Tibial nerve (tissue), 4 donors: ENCODE results near the gene BRSK2.

ENCODE experiments used
- EP300 ChIP-seq, 2 donors: sonication (generic); formaldehyde crosslinking; IDR thresholded peaks; one replicate each; pipeline ENCODE4 v1.6.1; 2017; ENCODE audit warnings: antibody characterized with exemption in 2 of 2, mild to moderate bottlenecking in 1 of 2
- POLR2A ChIP-seq, 2 donors: fragments of 450-650 bp; IDR thresholded peaks; one replicate each; pipeline ENCODE4 v1.6.1; 2017; ENCODE audit warnings: antibody characterized with exemption in 2 of 2, mild to moderate bottlenecking in 2 of 2, moderate library complexity in 2 of 2
- TF ChIP-seq, protein P1 (sequence below), 5 experiments: fragments of 200-600 bp in 3 of 5; fragments of 450-650 bp in 2 of 5; sonication (generic) in 3 of 5; IDR thresholded peaks; one replicate each; pipeline ENCODE4 v1.5.1; 2016 to 2019; ENCODE audit warnings: antibody characterized with exemption in 5 of 5, mild to moderate bottlenecking in 3 of 5, moderate library complexity in 2 of 5

DNA sequence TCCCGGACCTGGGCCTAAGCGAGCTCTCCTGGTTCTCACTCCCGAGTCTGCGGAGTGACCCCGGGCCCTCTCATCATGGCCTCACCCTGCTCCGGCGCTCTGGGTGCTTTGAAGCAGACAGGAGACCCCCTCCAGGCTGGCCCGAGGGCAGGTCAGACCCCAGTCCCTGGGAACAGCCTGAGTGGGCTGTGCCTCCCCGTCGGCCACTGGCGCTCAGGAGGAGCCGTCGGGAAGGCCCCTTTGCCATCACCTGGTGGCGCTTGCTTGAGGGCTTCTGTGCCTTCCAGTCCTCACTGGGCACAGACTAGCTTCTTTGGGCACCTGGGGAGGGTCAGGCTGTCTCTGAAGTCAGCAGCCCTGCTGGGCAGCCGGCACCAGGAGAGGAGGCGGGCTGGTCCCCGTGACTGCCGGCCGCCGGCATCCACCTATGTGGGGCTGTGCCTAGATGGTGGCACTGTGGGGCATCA is 6.7 kb downstream of the BRSK2 start:
- no peak for TF ChIP-seq POLR2A (IDR thresholded peaks at IDR 0.05)
- no peak for TF ChIP-seq EP300 (IDR thresholded peaks at IDR 0.05)
- TF ChIP-seq, protein P1, sequence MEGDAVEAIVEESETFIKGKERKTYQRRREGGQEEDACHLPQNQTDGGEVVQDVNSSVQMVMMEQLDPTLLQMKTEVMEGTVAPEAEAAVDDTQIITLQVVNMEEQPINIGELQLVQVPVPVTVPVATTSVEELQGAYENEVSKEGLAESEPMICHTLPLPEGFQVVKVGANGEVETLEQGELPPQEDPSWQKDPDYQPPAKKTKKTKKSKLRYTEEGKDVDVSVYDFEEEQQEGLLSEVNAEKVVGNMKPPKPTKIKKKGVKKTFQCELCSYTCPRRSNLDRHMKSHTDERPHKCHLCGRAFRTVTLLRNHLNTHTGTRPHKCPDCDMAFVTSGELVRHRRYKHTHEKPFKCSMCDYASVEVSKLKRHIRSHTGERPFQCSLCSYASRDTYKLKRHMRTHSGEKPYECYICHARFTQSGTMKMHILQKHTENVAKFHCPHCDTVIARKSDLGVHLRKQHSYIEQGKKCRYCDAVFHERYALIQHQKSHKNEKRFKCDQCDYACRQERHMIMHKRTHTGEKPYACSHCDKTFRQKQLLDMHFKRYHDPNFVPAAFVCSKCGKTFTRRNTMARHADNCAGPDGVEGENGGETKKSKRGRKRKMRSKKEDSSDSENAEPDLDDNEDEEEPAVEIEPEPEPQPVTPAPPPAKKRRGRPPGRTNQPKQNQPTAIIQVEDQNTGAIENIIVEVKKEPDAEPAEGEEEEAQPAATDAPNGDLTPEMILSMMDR (IDR thresholded peaks at IDR 0.05), result no peak
